CD4-positive, alpha-beta T cell (primary cell): ENCODE results near the gene FYN. TPM values are rescaled to one million over a fixed set of nuclear protein-coding genes. Genes with fewer than 3 reads are reported as not detected.

Experiments used
- ATAC-seq: fragments of 200-7000 bp; cut with Tn5 transposase; one replicate; pipeline ENCODE4 v1.10.0; 2022; ENCODE audit warnings: mild to moderate bottlenecking; ENCODE audit not compliant: poor library complexity
- CTCF ChIA-PET: fragments of 350-600 bp; sonication (Branson Sonifier 250); formaldehyde crosslinking; loops from one replicate; lab custom pipeline; 2021; ENCODE audit warnings: antibody characterized with exemption, inconsistent platforms; lab: Charles Lee
- POLR2A ChIA-PET: fragments of 350-600 bp; sonication (Branson Sonifier 250); formaldehyde crosslinking; loops from one replicate; lab custom pipeline; 2021; ENCODE audit warnings: antibody characterized with exemption, inconsistent platforms; lab: Charles Lee
- DNase-seq, 14 experiments: peaks; one replicate each; pipeline ENCODE4 v3.0.0-alpha.2; 2013 to 2020; ENCODE audit warnings: mixed read lengths in 2 of 14
- H3K27ac ChIP-seq, 2 donors: one replicate each; pipeline versions ENCODE4 v1.5.1 to v1.7.0; 2013; ENCODE audit warnings: low read length in 2 of 2, low read depth in 1 of 2, mild to moderate bottlenecking in 1 of 2
- H3K27me3 ChIP-seq, 2 experiments: 1 replicate in 1 of 2; 2 replicates in 1 of 2; pipeline versions ENCODE4 v1.6.1 to v1.7.0; 2013; ENCODE audit warnings: low read length in 2 of 2, control low read depth in 1 of 2, mild to moderate bottlenecking in 1 of 2, moderate library complexity in 1 of 2; ENCODE audit not compliant: insufficient read depth in 2 of 2, control insufficient read depth in 1 of 2
- H3K36me3 ChIP-seq: one replicate; pipeline ENCODE4 v1.6.1; 2013; ENCODE audit warnings: low read length, control low read depth; ENCODE audit not compliant: insufficient read depth
- H3K4me1 ChIP-seq: one replicate; pipeline ENCODE4 v1.6.1; 2013; ENCODE audit warnings: low read length, control low read depth; ENCODE audit not compliant: insufficient read depth
- H3K4me3 ChIP-seq: one replicate; pipeline ENCODE4 v1.5.1; 2013; ENCODE audit warnings: mild to moderate bottlenecking, low read length, moderate library complexity
- H3K9me3 ChIP-seq, 2 experiments: 1 replicate in 1 of 2; 2 replicates in 1 of 2; pipeline versions ENCODE4 v1.6.1 to v1.7.0; 2013; ENCODE audit warnings: low read length in 2 of 2, mild to moderate bottlenecking in 2 of 2, control low read depth in 1 of 2, moderate library complexity in 1 of 2; ENCODE audit not compliant: control insufficient read depth in 1 of 2, insufficient read depth in 1 of 2
- H3K27ac Mint-ChIP-seq: one replicate; pipeline ENCODE4 v1.8.0; 2020; ENCODE audit warnings: mixed read lengths
- H3K27me3 Mint-ChIP-seq: one replicate; pipeline ENCODE4 v1.8.0; 2021; ENCODE audit warnings: mixed read lengths
- H3K36me3 Mint-ChIP-seq: one replicate; pipeline ENCODE4 v1.8.0; 2021; ENCODE audit warnings: low read depth, mixed read lengths
- H3K4me1 Mint-ChIP-seq: one replicate; pipeline ENCODE4 v1.8.0; 2021; ENCODE audit warnings: low read depth, mixed read lengths
- H3K4me3 Mint-ChIP-seq: one replicate; pipeline ENCODE4 v1.8.0; 2020; ENCODE audit warnings: mild to moderate bottlenecking, mixed read lengths
- H3K9me3 Mint-ChIP-seq: one replicate; pipeline ENCODE4 v1.8.0; 2020; ENCODE audit warnings: mixed read lengths
- intact Hi-C, 2 experiments: fragments of 100-400 bp; cut with DNase I in 1 of 2; cut with micrococcal nuclease in 1 of 2; formaldehyde crosslinking; loops; one replicate each; pipeline versions ENCODE4 v1.15.1 to v1.9.0; 2023 to 2025; cut with DNase I, micrococcal nuclease
- total RNA-seq, 174 experiments: library from RNA in 2 of 174; stranded (reverse) in 2 of 174; gene quantifications; one replicate each; pipeline ENCODE4 v1.2.3 and lab custom pipeline; 2021 to 2026
- TF ChIP-seq, protein P1 (sequence below): fragments of 200-600 bp; IDR thresholded peaks from one replicate; pipeline ENCODE4 v1.8.0; 2022; ENCODE audit warnings: antibody characterized with exemption, mild to moderate bottlenecking

The FYN gene
- total RNA-seq, 2 experiments from 2014 or later, result 419 TPM

DNA sequence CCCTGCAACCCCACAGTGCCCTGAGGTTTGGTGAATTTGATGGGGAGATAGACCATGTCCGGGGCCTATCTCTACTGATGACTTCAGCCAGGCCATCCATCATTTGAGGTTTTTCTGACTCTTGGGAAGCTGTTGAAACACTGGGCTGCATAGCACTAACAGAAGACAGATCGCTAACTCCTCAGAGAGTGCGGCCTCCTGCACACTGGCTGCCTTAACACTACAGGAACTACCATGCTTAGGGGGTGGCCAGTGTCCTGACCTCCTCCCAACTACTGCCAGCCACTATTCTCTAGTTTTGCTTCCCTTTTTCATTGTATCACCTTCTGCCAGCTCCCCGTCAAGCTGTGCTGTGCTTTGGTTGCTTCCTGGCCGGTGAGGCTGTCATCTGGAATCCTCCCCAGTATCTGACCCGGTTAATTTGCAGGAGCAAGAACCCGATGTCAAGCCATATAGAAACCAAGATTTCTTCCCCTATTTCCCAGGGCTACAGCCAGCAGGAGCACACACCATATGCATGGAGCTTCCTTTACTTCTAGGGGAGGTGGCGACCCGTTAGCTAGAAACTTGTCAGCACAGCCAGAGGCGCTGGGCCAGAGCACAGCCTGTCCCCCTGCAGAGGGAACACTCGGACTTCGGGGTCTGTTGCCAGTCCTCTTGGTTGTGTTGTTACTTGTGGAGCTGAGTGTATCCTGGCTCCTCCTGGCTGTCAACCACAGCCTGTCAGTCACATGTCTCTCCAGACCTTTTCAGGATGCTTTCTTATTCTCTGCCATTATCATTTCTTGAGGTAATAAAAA lies 210.3 kb downstream of the FYN start:
- Histone ChIP-seq H3K9me3 (no peaks in the 10 kb centered on the region), H3K27ac (no peak overlapping the region), H3K36me3 (peaks cover 74% of the 10 kb centered on the region), H3K4me1 (no peaks in the 10 kb centered on the region), H3K27me3 (no peaks in the 10 kb centered on the region), H3K4me3 (no peak overlapping the region)
- TF ChIP-seq, protein P1, sequence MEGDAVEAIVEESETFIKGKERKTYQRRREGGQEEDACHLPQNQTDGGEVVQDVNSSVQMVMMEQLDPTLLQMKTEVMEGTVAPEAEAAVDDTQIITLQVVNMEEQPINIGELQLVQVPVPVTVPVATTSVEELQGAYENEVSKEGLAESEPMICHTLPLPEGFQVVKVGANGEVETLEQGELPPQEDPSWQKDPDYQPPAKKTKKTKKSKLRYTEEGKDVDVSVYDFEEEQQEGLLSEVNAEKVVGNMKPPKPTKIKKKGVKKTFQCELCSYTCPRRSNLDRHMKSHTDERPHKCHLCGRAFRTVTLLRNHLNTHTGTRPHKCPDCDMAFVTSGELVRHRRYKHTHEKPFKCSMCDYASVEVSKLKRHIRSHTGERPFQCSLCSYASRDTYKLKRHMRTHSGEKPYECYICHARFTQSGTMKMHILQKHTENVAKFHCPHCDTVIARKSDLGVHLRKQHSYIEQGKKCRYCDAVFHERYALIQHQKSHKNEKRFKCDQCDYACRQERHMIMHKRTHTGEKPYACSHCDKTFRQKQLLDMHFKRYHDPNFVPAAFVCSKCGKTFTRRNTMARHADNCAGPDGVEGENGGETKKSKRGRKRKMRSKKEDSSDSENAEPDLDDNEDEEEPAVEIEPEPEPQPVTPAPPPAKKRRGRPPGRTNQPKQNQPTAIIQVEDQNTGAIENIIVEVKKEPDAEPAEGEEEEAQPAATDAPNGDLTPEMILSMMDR, result no peak
- Mint-ChIP-seq H3K27me3 (no peaks in the 10 kb centered on the region), H3K9me3 (no peaks in the 10 kb centered on the region), H3K4me3 (no peak overlapping the region), H3K27ac (peak overlapping the region; percentile 6), H3K4me1 (peaks cover 5% of the 10 kb centered on the region), H3K36me3 (peaks cover 75% of the 10 kb centered on the region)
- POLR2A ChIA-PET, result no interaction called here
- CTCF ChIA-PET, result no interaction called here
- ATAC-seq (no peak), DNase-seq (no peak)
- intact Hi-C loops, result no loop called here

DNA sequence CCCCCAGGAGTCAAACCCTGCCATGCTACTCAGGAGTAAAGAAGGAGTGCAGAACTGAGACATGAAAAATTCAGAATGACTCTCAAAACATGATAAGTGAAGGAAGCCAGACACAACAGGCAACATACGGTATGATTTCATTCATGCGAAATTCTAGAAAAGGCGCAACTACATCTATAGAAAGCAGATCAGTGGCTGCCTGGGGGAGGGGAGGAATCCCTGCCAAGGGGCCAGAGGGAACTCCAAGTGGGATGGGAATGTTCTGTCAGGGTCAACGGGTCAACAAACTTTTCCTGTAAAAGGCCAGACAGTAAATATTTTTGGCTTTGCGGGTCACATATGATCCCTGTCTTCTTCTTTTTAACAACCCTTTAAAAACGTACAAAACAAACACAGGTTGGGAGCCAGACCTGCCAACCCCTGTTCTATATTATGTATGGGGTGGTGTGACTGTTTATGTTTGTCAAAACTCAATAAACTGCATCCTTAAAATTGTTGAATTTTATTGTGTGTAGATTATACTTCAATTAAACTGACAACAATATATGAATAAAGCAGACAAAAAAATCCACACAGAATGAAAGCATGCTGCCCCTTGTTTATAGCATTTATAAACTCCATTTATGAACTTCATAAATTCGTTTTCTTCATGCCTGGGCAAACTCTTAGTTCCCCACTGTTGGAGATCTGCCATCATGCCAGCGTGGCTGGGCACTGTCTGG lies 211.0 kb downstream of the FYN start:
- DNase-seq (no peak), ATAC-seq (no peak)
- intact Hi-C loops, result no loop called here
- Mint-ChIP-seq H3K27ac (peak overlapping the region; percentile 6), H3K4me3 (no peak overlapping the region), H3K36me3 (peaks cover 67% of the 10 kb centered on the region), H3K27me3 (no peaks in the 10 kb centered on the region), H3K4me1 (no peaks in the 10 kb centered on the region), H3K9me3 (no peaks in the 10 kb centered on the region)
- H3K4me3 ChIP-seq, result no peak overlapping the region
- no peaks in the 10 kb centered on the region for H3K4me1 ChIP-seq
- H3K9me3 ChIP-seq, result no peaks in the 10 kb centered on the region
- ChIA-PET CTCF (no interaction called here), POLR2A (no interaction called here)
- TF ChIP-seq, protein P1, result no peak
- no peak overlapping the region for H3K27ac ChIP-seq
- H3K36me3 ChIP-seq, result peaks cover 66% of the 10 kb centered on the region
- no peaks in the 10 kb centered on the region for H3K27me3 ChIP-seq

DNA sequence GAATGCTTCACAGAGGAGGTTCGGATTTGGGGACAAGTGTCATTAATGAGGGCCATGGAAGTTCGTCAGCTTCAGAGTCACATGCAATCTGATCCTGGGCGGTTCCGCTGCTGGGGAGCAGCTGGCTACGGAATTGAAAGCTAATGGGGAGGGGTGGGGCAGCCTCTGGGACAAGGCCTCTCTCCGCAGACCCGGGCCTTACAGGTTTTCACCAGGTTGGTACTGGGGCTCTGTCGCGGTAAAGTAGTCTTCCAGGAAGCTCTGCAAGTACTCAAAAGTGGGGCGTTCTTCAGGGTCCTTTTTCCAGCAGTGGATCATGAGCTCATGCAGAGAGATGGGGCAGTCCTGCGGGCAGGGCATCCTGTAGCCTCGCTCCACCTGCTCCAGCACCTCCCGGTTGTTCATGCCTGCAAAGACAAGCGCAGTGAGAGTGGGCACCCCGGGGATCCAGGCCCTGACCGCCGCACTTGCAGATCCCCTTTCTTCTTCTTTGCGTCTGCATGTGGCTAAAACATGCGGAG lies 211.7 kb downstream of the FYN start:
- CTCF ChIA-PET, result no interaction called here
- Histone ChIP-seq H3K9me3 (no peaks in the 10 kb centered on the region), H3K36me3 (peaks cover 60% of the 10 kb centered on the region), H3K4me1 (no peaks in the 10 kb centered on the region), H3K4me3 (no peak overlapping the region), H3K27me3 (no peaks in the 10 kb centered on the region), H3K27ac (no peak overlapping the region)
- TF ChIP-seq, protein P1, result no peak
- intact Hi-C loops, result no loop called here
- no peaks in the 10 kb centered on the region for H3K27me3 Mint-ChIP-seq
- H3K9me3 Mint-ChIP-seq, result no peaks in the 10 kb centered on the region
- DNase-seq (no peak), ATAC-seq (no peak)
- no peaks in the 10 kb centered on the region for H3K4me1 Mint-ChIP-seq
- no peak overlapping the region for H3K27ac Mint-ChIP-seq
- peaks cover 61% of the 10 kb centered on the region for H3K36me3 Mint-ChIP-seq
- POLR2A ChIA-PET, result no interaction called here
- H3K4me3 Mint-ChIP-seq, result no peak overlapping the region
